Thymus (tissue), 11 donors: Measurements from ENCODE around the gene LUC7L3. TPM values are rescaled to one million over a fixed set of nuclear protein-coding genes. Genes with fewer than 3 reads are reported as not detected.
"Not testable (repeated sequence)": the region's sequence is repeated elsewhere in the genome, so short reads cannot be mapped to it uniquely, and the experiment has no call there.

Source experiments
- DNase-seq, 9 donors: peaks; one replicate each; pipeline ENCODE4 v3.0.0-alpha.2; 2013; ENCODE audit warnings: low spot score in 9 of 9, low read depth in 6 of 9, missing footprints in 1 of 9
- H3K27ac ChIP-seq, 2 donors: one replicate each; pipeline ENCODE4 v1.5.1; 2013; ENCODE audit warnings: control low read depth in 1 of 2, low read depth in 1 of 2, low read length in 1 of 2, mild to moderate bottlenecking in 1 of 2, moderate library complexity in 1 of 2
- H3K27me3 ChIP-seq, 2 donors: one replicate each; pipeline ENCODE4 v1.5.1; 2013; ENCODE audit warnings: low read length in 1 of 2; ENCODE audit not compliant: control insufficient read depth in 2 of 2, insufficient read depth in 1 of 2
- H3K36me3 ChIP-seq, 2 donors: one replicate each; pipeline ENCODE4 v1.5.1; 2013; ENCODE audit warnings: low read length in 1 of 2, mild to moderate bottlenecking in 1 of 2, moderate library complexity in 1 of 2; ENCODE audit not compliant: control insufficient read depth in 2 of 2, insufficient read depth in 2 of 2
- H3K4me1 ChIP-seq, 2 donors: one replicate each; pipeline ENCODE4 v1.5.1; 2013; ENCODE audit warnings: low read length in 2 of 2; ENCODE audit not compliant: control insufficient read depth in 2 of 2, insufficient read depth in 2 of 2
- H3K4me3 ChIP-seq, 2 donors: one replicate each; pipeline ENCODE4 v1.5.1; 2013; ENCODE audit warnings: low read length in 2 of 2, control low read depth in 1 of 2, mild to moderate bottlenecking in 1 of 2
- H3K9me3 ChIP-seq, 2 donors: one replicate each; pipeline ENCODE4 v1.5.1; 2013; ENCODE audit warnings: low read length in 1 of 2, mild to moderate bottlenecking in 1 of 2; ENCODE audit not compliant: control insufficient read depth in 2 of 2, insufficient read depth in 1 of 2
- WGBS: extraction: QIAGEN DNeasy Blood & Tissue Kit; methylation state at CpG from one replicate; pipeline ENCODE4 v1.1.7; 2013; 5-methylcytosine and 5-hydroxymethylcytosine counted together
- polyA plus RNA-seq: library from polyadenylated mRNA; stranded (reverse); fragments of 200-250 nt; gene quantifications from one replicate; pipeline ENCODE4 v1.2.3, GENCODE V29; 2013
- total RNA-seq: library from RNA; stranded (reverse); fragments of 120-200 nt; gene quantifications from one replicate; pipeline ENCODE4 v1.2.4, GENCODE V29; 2013
- donor health status: healthy.

The LUC7L3 gene
- total and polyA plus RNA-seq, 2 donors = 145 to 200 TPM

- under 1% methylated on average over 25 of the region's 25 CpGs for WGBS
- DNase-seq = peak in 3 of 9 donors; percentile 14 to 39 (median 18)
- Histone ChIP-seq H3K9me3 (no peaks in the 10 kb centered on the region), H3K4me3 (peak overlapping the region; percentile 97 to 98), H3K36me3 (peaks cover 0 to 9% of the 10 kb centered on the region in 2 donors), H3K27me3 (no peaks in the 10 kb centered on the region), H3K27ac (peak overlapping the region; percentile 98 to 99), H3K4me1 (peaks cover 18 to 20% of the 10 kb centered on the region in 2 donors)
Observed at GRCh38 chr17:50719924-50720794, 756 bp downstream of the LUC7L3 start.

GRCh38 chr17:50721194-50722010 is 2.0 kb downstream of the LUC7L3 start:
- DNase-seq = peak in 4 of 9 donors; percentile 18 to 55 (median 28)
- H3K36me3 ChIP-seq = peaks cover 0 to 14% of the 10 kb centered on the region in 2 donors
- H3K27ac ChIP-seq = peak overlapping the region in 1 of 2 donors; percentile 98
- H3K4me1 ChIP-seq = peaks cover 18 to 20% of the 10 kb centered on the region in 2 donors
- WGBS = 7% methylated on average over 7 of the region's 7 CpGs
- H3K4me3 ChIP-seq = peak overlapping the region; percentile 97 to 98
- no peaks in the 10 kb centered on the region for H3K27me3 ChIP-seq
- no peaks in the 10 kb centered on the region for H3K9me3 ChIP-seq

DNA sequence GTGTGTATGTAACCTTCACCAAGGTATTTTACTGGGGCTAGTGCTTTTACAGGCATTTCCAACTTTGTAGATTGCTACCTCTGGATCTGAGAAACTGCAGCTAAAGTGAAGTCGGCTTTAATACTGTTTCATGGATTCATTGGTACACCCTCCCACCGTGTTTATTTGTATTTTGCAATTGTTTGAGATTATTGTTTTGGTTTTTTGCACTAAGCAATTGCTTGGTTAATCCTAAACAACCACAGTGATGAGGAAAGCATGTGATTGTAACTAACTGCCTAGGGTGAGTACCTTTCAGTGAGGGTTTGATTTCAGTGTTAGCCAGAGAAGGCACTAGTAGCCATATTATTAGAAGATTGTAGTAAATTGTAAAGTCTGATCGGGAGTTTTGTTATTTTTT is 3.3 kb downstream of the LUC7L3 start:
- peaks cover 0 to 14% of the 10 kb centered on the region in 2 donors for H3K36me3 ChIP-seq
- H3K4me1 ChIP-seq = peaks cover 18 to 20% of the 10 kb centered on the region in 2 donors
- no peaks in the 10 kb centered on the region for H3K9me3 ChIP-seq
- H3K27me3 ChIP-seq = no peaks in the 10 kb centered on the region
- WGBS = 82% methylated on average over 3 of the region's 3 CpGs
- H3K4me3 ChIP-seq = no peak overlapping the region
- DNase-seq = no peak
- H3K27ac ChIP-seq = no peak overlapping the region

GRCh38 chr17:50724622-50725021 is 5.2 kb downstream of the LUC7L3 start:
- not testable (repeated sequence) for DNase-seq, H3K4me3 ChIP-seq, H3K27me3 ChIP-seq, H3K9me3 ChIP-seq, H3K27ac ChIP-seq
- peaks cover 0 to 14% of the 10 kb centered on the region in 2 donors for H3K36me3 ChIP-seq
- H3K4me1 ChIP-seq = peaks cover 14% of the 10 kb centered on the region in 2 donors
- WGBS = 97% methylated on average over 6 of the region's 6 CpGs

DNA sequence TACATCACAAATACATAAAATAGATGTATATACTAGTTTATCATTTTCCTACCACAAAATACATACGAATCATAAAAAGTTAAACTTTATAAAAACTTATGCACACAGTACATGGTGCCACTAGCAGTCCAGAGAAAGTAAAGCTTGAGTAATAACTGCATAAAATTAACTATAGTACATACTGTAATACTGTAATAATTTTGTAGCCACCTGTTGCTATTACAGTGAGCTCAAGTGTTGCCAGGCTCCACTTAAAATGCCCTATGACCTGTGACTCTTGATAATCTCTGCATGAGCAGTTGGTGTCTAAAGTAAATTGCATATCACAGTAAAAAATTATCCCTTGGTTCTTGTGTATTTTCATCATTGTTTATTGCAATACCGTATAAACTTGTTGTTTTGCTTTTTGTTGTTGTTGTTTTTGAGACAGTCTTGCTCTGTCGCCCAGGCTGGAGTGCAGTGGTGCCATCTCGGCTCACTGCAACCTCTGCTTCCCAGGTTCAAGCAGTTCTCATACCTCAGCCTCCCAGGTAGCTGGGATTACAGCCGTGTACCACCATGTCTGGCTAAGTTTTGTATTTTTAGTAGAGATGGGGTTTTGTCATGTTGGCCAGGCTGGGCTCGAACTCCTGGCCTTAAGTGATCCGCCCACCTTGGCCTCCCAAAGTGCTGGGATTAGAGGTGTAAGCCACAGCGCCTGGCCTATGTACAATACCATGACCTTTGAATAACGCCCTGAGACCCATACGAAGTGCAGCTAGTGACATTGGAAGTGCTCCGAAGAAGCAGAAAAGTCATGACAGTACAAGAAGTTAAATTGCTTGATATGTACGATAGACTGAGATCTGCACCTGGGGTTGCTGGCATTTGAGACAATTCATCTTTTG is 6.6 kb downstream of the LUC7L3 start:
- peaks cover 14% of the 10 kb centered on the region in 2 donors for H3K4me1 ChIP-seq

DNA sequence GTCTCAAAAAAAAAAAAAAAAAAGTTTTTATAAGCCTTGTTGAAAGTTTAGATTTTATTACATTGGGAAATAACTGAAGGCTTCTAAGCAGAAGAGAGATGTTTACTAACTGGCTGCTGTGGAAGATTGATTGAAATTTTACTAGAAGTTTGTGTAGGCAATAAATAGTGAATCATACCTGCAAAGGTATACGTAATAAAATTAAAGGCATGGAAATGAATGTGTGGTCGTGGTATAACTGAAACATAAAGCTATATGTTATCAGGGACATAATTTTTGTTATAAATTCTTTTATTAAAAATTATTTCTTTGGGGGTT is 8.7 kb downstream of the LUC7L3 start:
- Histone ChIP-seq H3K9me3 (no peaks in the 10 kb centered on the region), H3K36me3 (peaks cover 0 to 12% of the 10 kb centered on the region in 2 donors), H3K27ac (no peak overlapping the region), H3K4me1 (peaks cover 0 to 3% of the 10 kb centered on the region in 2 donors), H3K27me3 (no peaks in the 10 kb centered on the region), H3K4me3 (no peak overlapping the region)
- DNase-seq = no peak
- WGBS = 99% methylated on average over 2 of the region's 2 CpGs

More for the DNA sequence above, 6.6 kb downstream of the LUC7L3 start:
- Histone ChIP-seq H3K36me3 (peaks cover 0 to 14% of the 10 kb centered on the region in 2 donors), H3K9me3 (no peaks in the 10 kb centered on the region), H3K27ac (no peak overlapping the region), H3K27me3 (no peaks in the 10 kb centered on the region), H3K4me3 (no peak overlapping the region)
- DNase-seq = no peak
- 94% methylated on average over 12 of the region's 12 CpGs for WGBS

GRCh38 chr17:50728881-50729765 is 9.7 kb downstream of the LUC7L3 start:
- H3K4me1 ChIP-seq = no peaks in the 10 kb centered on the region
- H3K27ac ChIP-seq = no peak overlapping the region
- DNase-seq = no peak
- H3K27me3 ChIP-seq = no peaks in the 10 kb centered on the region
- peaks cover 0 to 8% of the 10 kb centered on the region in 2 donors for H3K36me3 ChIP-seq
- H3K4me3 ChIP-seq = no peak overlapping the region
- H3K9me3 ChIP-seq = no peaks in the 10 kb centered on the region
- 94% methylated on average over 5 of the region's 5 CpGs for WGBS
